ENCODE results near the gene MYLK3. TPM values are rescaled to one million over a fixed set of nuclear protein-coding genes. Genes with fewer than 3 reads are reported as not detected.

Gene MYLK3
- total and polyA plus RNA-seq, 2 donors (not counting 3 experiments of a cell fraction or from before 2014, with no cell fraction given) = not detected

- ChIA-PET POLR2A (no interaction called here), CTCF (interaction anchor here (1.8 kb wide), 1 partner anchor 29 kb away, joined by 5 read pairs; no protein-coding TSS in a partner anchor)
- Histone ChIP-seq H3K79me2 (ENCODE audit: control insufficient read depth, insufficient read depth, low read length) (no peaks in the 10 kb centered on the region), H3K4me1 (ENCODE audit: control insufficient read depth, extremely low read depth, insufficient read depth, low read length) (no peaks in the 10 kb centered on the region), H3K36me3 (ENCODE audit: control insufficient read depth in 2 of 2, extremely low read depth in 1 of 2, insufficient read depth in 2 of 2, low read length in 2 of 2) (no peaks in the 10 kb centered on the region), H3K9me3 (replicated peaks; ENCODE audit: control insufficient read depth, insufficient read depth, low read length) (no peaks in the 10 kb centered on the region), H2AFZ (ENCODE audit: low read depth, low read length) (no peak overlapping the region), H3K27ac (ENCODE audit: insufficient read depth, low read depth, low read length) (no peak overlapping the region), H4K20me1 (replicated peaks; ENCODE audit: control insufficient read depth, extremely low read depth, insufficient read depth, low read length) (no peaks in the 10 kb centered on the region), H3K4me2 (ENCODE audit: insufficient read depth, low read length) (no peak overlapping the region), H3K9me1 (replicated peaks; ENCODE audit: control insufficient read depth, extremely low read depth, insufficient read depth, low read length) (no peaks in the 10 kb centered on the region), H3K4me3 (replicated peaks in 1 of 3; ENCODE audit: insufficient read depth in 1 of 3, low read depth in 1 of 3, low read length in 3 of 3) (no peak overlapping the region), H3K9ac (replicated peaks; ENCODE audit: extremely low read depth, insufficient read depth, low read length) (no peak overlapping the region), H3K27me3 (ENCODE audit: control insufficient read depth in 2 of 2, insufficient read depth in 2 of 2, low read length in 2 of 2) (no peaks in the 10 kb centered on the region)
- DNase-seq (ENCODE audit: low read depth, low spot score) = no peak
- no peak for TF ChIP-seq CTCF (IDR thresholded peaks at IDR 0.05; ENCODE audit: extremely low read depth in 1 of 2, insufficient read depth in 1 of 2, low read depth in 1 of 2, low read length in 2 of 2)
- no peak for TF ChIP-seq POLR2A (IDR thresholded peaks at IDR 0.05; ENCODE audit: low read depth, low read length)
- no peak for TF ChIP-seq FOS (IDR thresholded peaks at IDR 0.05; ENCODE audit: borderline replicate concordance, insufficient read depth, low read length)
- TF ChIP-seq EZH2 (IDR thresholded peaks at IDR 0.05; ENCODE audit: borderline replicate concordance, low read depth, low read length, severe bottlenecking) = no peak
- TF ChIP-seq MYC (IDR thresholded peaks at IDR 0.05; ENCODE audit: low read depth, low read length) = no peak
- no peak for TF ChIP-seq GATA2 (IDR thresholded peaks at IDR 0.05; ENCODE audit: insufficient read depth, insufficient read length, low read depth, low read length)
- no peak for TF ChIP-seq MAX (IDR thresholded peaks at IDR 0.05; ENCODE audit: insufficient read depth, insufficient read length)
- no peak for TF ChIP-seq JUN (IDR thresholded peaks at IDR 0.05; ENCODE audit: borderline replicate concordance, insufficient read depth, insufficient read length, low read depth)
- dilution Hi-C loops (cut with MboI; ENCODE audit: extremely low pct_ligation_motif_present, low sequenced_read_pairs) (no loop called here), intact Hi-C loops (cut with micrococcal nuclease) (no loop called here)
- no TSS peak for BruUV-seq (replicated peaks)
- no peak for FAIRE-seq
Observed at GRCh38 chr16:46772463-46772862, 24.3 kb upstream of the MYLK3 start.
